GM13976 (cell line): ENCODE measurements around the gene ANKS4B.
"Not testable (repeated sequence)": the region's sequence is repeated elsewhere in the genome, so short reads cannot be mapped to it uniquely, and the experiment has no call there.

Experiments used
- DNase-seq: peaks from one replicate; pipeline ENCODE4 v3.0.0; 2012; ENCODE audit warnings: low spot score
- CTCF ChIP-seq: IDR thresholded peaks from 2 replicates; pipeline ENCODE4 v1.5.1; 2012; ENCODE audit warnings: borderline replicate concordance, mild to moderate bottlenecking; ENCODE audit not compliant: insufficient read depth; ENCODE audit errors: extremely low read depth, missing control alignments, control extremely low read depth
- in situ Hi-C: fragments of 300-500 bp; cut with MboI; formaldehyde crosslinking; loops from one replicate; pipeline ENCODE4 v1.12.0; 2022; ENCODE audit warnings: low sequenced_read_pairs, mixed read lengths, inconsistent platforms; ENCODE audit not compliant: unreplicated experiment

Gene ANKS4B

GRCh38 chr16:21239646-21240045, 6.1 kb downstream of the ANKS4B start:
- DNase-seq: no peak
- no peak for TF ChIP-seq CTCF
- in situ Hi-C loops: no loop called here

DNA sequence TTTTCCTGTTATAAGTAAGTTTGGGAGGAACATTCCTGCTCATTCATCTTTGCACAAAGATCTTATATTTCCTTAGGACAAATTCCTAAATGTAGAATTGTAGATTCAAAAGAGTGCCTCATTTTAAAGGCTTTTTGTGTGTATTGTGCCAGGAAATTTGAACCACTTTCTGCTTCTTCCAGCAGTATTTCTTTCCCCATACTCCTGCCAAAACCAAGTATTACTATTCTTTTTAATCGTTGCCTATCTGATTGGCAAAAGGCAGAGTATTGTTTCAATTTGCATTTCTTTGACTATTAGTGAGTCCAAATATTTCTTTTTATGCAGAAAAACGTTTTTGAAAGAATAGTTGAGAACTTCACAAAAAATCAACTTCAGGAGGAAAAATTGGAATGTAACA, 9.3 kb downstream of the ANKS4B start:
- no peak for TF ChIP-seq CTCF
- in situ Hi-C loops: no loop called here

DNA sequence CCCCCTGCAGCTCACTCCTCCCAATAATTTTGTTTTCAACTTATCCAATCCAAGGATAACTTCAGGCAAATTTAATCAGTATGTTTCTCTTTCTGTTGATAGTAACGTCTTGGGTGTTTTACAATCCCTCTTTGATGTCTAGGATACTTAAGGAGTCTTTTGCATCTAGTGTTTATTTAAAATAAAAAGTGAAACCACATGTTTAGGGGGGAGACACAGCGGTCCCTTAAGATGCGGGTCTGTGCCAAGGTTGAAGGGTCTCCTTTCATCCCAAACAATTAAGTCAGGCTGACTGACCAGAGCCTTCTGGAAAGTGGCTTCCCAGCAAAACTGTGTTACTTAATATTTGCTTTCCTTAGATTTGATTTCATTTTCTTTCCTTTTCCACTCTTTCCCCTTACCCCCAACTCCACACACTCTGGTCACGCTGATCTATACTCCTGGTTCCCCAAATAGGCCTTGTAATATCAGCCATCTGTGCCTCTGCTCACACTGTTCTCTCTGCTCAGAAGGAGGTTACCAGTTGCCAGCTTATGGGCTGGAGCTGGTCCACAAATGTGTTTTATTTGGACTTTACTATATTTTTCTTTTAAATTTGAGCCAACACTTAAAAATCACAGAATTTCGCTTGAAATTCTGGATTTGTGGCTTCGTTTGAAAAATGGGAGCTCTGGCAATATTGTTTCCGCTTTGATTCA, 11.2 kb downstream of the ANKS4B start:
- TF ChIP-seq CTCF: no peak
- in situ Hi-C loops: no loop called here

More for the DNA sequence above, 9.3 kb downstream of the ANKS4B start:
- no peak for DNase-seq

DNA sequence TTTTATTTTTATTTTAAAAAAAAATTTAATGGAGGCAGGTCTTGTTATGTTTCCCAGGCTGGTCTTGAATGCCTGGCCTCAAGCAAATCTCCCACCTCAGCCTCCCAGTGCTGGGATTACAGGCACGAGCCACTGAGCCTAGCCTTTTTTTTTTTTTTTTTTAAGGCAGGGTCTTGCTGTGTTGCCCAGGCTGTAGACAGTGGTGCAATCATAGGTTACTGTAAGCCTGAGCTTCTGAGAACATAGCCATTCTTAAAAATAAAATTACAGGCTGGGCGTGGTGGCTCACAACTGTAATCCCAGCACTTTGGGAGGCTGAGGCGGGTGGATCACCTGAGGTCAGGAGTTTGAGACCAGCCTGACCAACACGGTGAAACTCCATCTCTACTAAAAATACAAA, 14.7 kb downstream of the ANKS4B start:
- DNase-seq, in situ Hi-C loops: not testable (repeated sequence)

More for the DNA sequence above, 11.2 kb downstream of the ANKS4B start:
- DNase-seq: no peak

DNA sequence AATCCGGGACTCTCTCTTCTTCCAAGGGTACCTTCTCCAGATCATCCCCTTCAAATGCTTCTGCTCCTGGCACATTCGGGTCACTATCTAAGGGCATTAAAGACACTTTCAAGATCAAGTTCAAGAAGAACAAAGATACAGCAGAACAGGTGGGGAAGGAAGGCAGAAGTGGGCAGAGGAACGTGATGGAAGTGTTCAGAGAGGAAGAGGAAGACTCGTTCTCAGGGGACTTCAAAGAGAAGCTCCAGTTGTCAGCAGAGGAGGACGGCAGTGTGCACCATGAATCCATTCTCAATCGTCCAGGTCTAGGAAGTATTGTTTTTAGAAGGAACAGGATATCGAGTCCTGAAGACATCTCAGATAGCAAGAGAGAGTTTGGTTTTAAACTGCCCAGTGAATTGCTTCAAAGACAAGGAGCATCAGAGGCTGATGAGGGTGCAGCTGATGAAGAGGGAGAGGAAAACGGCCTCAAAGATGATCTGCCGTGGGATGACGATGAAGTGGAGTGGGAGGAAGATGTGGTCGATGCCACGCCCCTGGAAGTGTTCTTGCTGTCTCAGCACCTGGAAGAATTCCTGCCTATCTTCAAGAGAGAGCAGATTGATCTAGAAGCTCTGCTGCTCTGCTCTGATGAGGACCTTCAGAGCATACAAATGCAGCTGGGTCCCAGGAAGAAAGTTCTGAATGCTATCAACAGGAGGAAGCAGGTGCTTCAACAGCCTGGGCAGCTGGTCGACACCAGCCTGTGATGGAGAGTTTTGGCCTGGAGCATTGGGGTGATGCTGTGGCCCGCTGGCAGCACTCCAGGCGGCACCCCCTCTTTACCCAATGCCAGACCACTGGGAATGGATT, 16.8 kb downstream of the ANKS4B start:
- DNase-seq: no peak
- in situ Hi-C loops: no loop called here
- TF ChIP-seq CTCF: no peak

DNA sequence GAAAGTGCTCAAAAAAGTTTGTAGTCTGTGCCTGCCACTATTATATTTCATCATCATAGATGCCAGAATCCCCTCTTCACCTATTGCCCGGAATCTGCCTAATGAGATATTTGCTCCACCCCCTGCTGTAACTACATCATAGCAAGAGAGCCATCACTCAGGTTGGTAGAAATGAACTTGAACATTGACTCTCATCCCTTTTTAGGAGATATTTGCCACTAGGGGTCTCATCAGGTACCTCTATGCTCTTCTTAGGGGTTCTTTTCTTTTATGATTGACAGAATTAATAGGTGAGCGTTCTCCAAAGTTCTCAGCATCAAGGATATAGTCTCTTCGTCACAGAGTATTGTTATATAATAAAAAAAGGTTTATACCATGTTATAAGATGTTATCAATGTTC, 20.0 kb downstream of the ANKS4B start:
- in situ Hi-C loops: no loop called here
- TF ChIP-seq CTCF: no peak
- DNase-seq: no peak

GRCh38 chr16:21256636-21257035, 23.1 kb downstream of the ANKS4B start:
- in situ Hi-C loops: no loop called here
- no peak for DNase-seq
- TF ChIP-seq CTCF: no peak
